SU-DHL-6 (cell line): ENCODE results near the gene NUPR1.

Experiments used
- H2AFZ ChIP-seq: fragments of 200-600 bp; sonication (generic); 2 replicates; pipeline ENCODE4 v1.6.1; 2014; ENCODE audit warnings: low read depth, mild to moderate bottlenecking, moderate library complexity, mixed read lengths, antibody characterized with exemption, low read length; ENCODE audit not compliant: severe bottlenecking
- H3F3A ChIP-seq: fragments of 200-600 bp; shearing (Covaris generic); 2 replicates; pipeline ENCODE4 v1.6.0; 2016; ENCODE audit warnings: antibody characterized with exemption, mild to moderate bottlenecking; ENCODE audit not compliant: insufficient read depth
- H3K27ac ChIP-seq: fragments of 200-600 bp; sonication (generic); 2 replicates; pipeline ENCODE4 v1.5.1; 2016; ENCODE audit warnings: low read depth, mild to moderate bottlenecking, low read length, moderate library complexity, mixed read lengths
- H3K27me3 ChIP-seq: fragments of 200-600 bp; sonication (generic), shearing (Covaris generic); 2 replicates; pipeline ENCODE4 v1.6.0; 2014; ENCODE audit warnings: mild to moderate bottlenecking, low read length
- H3K36me3 ChIP-seq: fragments of 200-600 bp; sonication (generic); 2 replicates; pipeline ENCODE4 v1.6.1; 2014; ENCODE audit warnings: mild to moderate bottlenecking, low read length, mixed read lengths
- H3K4me2 ChIP-seq: fragments of 300-600, 200-600 bp; shearing (Covaris generic), sonication (generic); 2 replicates; pipeline ENCODE4 v1.6.0; 2014; ENCODE audit warnings: low read length, low read depth, mild to moderate bottlenecking; ENCODE audit not compliant: poor library complexity, severe bottlenecking
- H3K4me3 ChIP-seq: fragments of 200-600 bp; sonication (generic); 2 replicates; pipeline ENCODE4 v1.5.1; 2014; ENCODE audit warnings: antibody characterized with exemption, low read length, mild to moderate bottlenecking, mixed read lengths; ENCODE audit not compliant: insufficient read depth, poor library complexity, severe bottlenecking
- H3K79me2 ChIP-seq: fragments of 200-600 bp; sonication (generic); 2 replicates; pipeline ENCODE4 v1.6.1; 2014; ENCODE audit warnings: mild to moderate bottlenecking, low read length, moderate library complexity; ENCODE audit not compliant: insufficient read depth
- H3K9ac ChIP-seq: fragments of 200-600 bp; sonication (generic); 2 replicates; pipeline ENCODE4 v1.7.0; 2014; ENCODE audit warnings: mild to moderate bottlenecking, low read length
- H3K9me2 ChIP-seq: fragments of 200-600 bp; sonication (generic); replicated peaks from 2 replicates; pipeline ENCODE4 v1.6.1; 2014; ENCODE audit warnings: low read length; ENCODE audit not compliant: insufficient read depth
- H3K9me3 ChIP-seq: fragments of 200-600 bp; sonication (generic); 2 replicates; pipeline ENCODE4 v1.6.1; 2014; ENCODE audit warnings: low read length, mixed read lengths; ENCODE audit not compliant: insufficient read depth
- H4K20me1 ChIP-seq: fragments of 200-600 bp; sonication (generic); 2 replicates; pipeline ENCODE4 v1.6.1; 2014; ENCODE audit warnings: low read depth, mild to moderate bottlenecking, antibody characterized with exemption, low read length, moderate library complexity, mixed read lengths
- EZH2phosphoT487 ChIP-seq: fragments of 200-600 bp; sonication (generic), shearing (Covaris generic); conservative IDR thresholded peaks from 2 replicates; pipeline ENCODE4 v1.6.1; 2018; ENCODE audit warnings: mild to moderate bottlenecking, antibody characterized with exemption, low read length, moderate library complexity, mixed read lengths
- TF ChIP-seq, protein P1 (sequence below): fragments of 200-600 bp; sonication (generic); IDR thresholded peaks from one replicate; pipeline ENCODE4 v1.5.1; 2017; ENCODE audit warnings: antibody characterized with exemption, mild to moderate bottlenecking, low read length, moderate library complexity; ENCODE audit not compliant: insufficient read depth, poor library complexity, severe bottlenecking

NUPR1 gene

DNA sequence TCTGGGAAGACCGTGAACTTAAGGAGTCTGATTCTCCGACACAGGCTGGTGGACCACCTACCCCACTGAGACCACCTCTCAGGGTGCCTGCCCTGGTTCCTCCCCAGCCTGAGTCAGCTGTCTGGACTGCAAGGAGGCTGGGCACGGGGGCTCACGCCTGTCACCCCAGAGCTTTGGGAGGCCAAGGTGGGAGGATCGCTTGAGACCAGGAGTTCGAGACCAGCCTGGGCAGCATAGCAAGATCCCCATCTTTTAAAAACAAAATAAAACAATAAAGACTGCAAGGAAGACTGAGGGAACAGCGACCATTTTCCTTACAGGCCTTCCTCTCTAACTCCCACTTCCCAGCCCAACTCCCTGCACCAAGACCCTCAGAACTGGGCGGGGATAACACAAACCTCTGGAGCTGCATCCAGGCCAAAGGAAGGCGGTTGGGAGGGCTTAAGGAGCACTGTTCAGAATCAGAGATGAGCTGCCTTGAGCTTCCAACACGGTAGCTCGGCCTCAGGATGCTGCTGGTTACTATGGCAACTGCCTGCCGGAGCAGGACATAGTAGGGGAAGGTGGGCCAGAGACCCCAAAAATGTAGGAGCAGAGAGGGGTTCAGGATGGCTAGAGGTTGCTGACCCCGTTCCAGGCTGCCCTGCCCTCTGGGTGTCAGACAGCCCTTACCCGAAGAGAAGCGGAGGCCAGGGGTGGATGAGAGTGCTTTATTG lies 40.0 kb downstream of the NUPR1 start:
- Histone ChIP-seq H3K36me3 (no peaks in the 10 kb centered on the region), H2AFZ (no peak overlapping the region), H3K4me3 (no peak overlapping the region), H3K27me3 (no peaks in the 10 kb centered on the region), H3K27ac (no peak overlapping the region), H3K79me2 (no peaks in the 10 kb centered on the region), H4K20me1 (no peaks in the 10 kb centered on the region), H3K9me3 (no peaks in the 10 kb centered on the region), H3K9ac (no peak overlapping the region), H3K9me2 (no peaks in the 10 kb centered on the region), H3K4me2 (no peak overlapping the region), H3F3A (0 out of 2 replicates have a peak, but pooled peaks cover 7% of the 10 kb centered on the region)
- TF ChIP-seq EZH2phosphoT487 = no peak
- TF ChIP-seq, protein P1, sequence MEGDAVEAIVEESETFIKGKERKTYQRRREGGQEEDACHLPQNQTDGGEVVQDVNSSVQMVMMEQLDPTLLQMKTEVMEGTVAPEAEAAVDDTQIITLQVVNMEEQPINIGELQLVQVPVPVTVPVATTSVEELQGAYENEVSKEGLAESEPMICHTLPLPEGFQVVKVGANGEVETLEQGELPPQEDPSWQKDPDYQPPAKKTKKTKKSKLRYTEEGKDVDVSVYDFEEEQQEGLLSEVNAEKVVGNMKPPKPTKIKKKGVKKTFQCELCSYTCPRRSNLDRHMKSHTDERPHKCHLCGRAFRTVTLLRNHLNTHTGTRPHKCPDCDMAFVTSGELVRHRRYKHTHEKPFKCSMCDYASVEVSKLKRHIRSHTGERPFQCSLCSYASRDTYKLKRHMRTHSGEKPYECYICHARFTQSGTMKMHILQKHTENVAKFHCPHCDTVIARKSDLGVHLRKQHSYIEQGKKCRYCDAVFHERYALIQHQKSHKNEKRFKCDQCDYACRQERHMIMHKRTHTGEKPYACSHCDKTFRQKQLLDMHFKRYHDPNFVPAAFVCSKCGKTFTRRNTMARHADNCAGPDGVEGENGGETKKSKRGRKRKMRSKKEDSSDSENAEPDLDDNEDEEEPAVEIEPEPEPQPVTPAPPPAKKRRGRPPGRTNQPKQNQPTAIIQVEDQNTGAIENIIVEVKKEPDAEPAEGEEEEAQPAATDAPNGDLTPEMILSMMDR = no peak

- H3K27me3 ChIP-seq = no peaks in the 10 kb centered on the region
- H3K9ac ChIP-seq = no peak overlapping the region
- no peaks in the 10 kb centered on the region for H3K36me3 ChIP-seq
- H3F3A ChIP-seq = 0 out of 2 replicates have a peak, but pooled peaks cover 7% of the 10 kb centered on the region
- H3K27ac ChIP-seq = no peak overlapping the region
- no peaks in the 10 kb centered on the region for H3K9me3 ChIP-seq
- TF ChIP-seq, protein P1 = no peak
- TF ChIP-seq EZH2phosphoT487 = no peak
- no peak overlapping the region for H2AFZ ChIP-seq
- H3K79me2 ChIP-seq = no peaks in the 10 kb centered on the region
- H3K4me3 ChIP-seq = no peak overlapping the region
- no peaks in the 10 kb centered on the region for H3K9me2 ChIP-seq
- no peak overlapping the region for H3K4me2 ChIP-seq
- H4K20me1 ChIP-seq = no peaks in the 10 kb centered on the region
Observed at GRCh38 chr16:28497861-28498599, 40.7 kb downstream of the NUPR1 start.

GRCh38 chr16:28497386-28497785 lies 41.4 kb downstream of the NUPR1 start:
- Histone ChIP-seq H3K27ac (no peak overlapping the region), H3K9ac (no peak overlapping the region), H3K4me2 (no peak overlapping the region), H3K79me2 (no peaks in the 10 kb centered on the region), H3F3A (0 out of 2 replicates have a peak, but pooled peaks cover 7% of the 10 kb centered on the region), H3K9me2 (no peaks in the 10 kb centered on the region), H3K9me3 (no peaks in the 10 kb centered on the region), H4K20me1 (no peaks in the 10 kb centered on the region), H2AFZ (no peak overlapping the region), H3K27me3 (no peaks in the 10 kb centered on the region), H3K36me3 (no peaks in the 10 kb centered on the region), H3K4me3 (no peak overlapping the region)
- TF ChIP-seq, protein P1 = no peak
- TF ChIP-seq EZH2phosphoT487 = no peak
